ENCODE data around the gene POLE4. TPM values are rescaled to one million over a fixed set of nuclear protein-coding genes. Genes with fewer than 3 reads are reported as not detected.
A peak's percentile ranks its signal among the peaks of the same experiment; 100 is the strongest.

Gene POLE4, protein sequence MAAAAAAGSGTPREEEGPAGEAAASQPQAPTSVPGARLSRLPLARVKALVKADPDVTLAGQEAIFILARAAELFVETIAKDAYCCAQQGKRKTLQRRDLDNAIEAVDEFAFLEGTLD
- total RNA-seq (2014; rRNA removed; shearing (Covaris generic)), result 38.3 and 48.5 TPM in 2 replicates

DNA sequence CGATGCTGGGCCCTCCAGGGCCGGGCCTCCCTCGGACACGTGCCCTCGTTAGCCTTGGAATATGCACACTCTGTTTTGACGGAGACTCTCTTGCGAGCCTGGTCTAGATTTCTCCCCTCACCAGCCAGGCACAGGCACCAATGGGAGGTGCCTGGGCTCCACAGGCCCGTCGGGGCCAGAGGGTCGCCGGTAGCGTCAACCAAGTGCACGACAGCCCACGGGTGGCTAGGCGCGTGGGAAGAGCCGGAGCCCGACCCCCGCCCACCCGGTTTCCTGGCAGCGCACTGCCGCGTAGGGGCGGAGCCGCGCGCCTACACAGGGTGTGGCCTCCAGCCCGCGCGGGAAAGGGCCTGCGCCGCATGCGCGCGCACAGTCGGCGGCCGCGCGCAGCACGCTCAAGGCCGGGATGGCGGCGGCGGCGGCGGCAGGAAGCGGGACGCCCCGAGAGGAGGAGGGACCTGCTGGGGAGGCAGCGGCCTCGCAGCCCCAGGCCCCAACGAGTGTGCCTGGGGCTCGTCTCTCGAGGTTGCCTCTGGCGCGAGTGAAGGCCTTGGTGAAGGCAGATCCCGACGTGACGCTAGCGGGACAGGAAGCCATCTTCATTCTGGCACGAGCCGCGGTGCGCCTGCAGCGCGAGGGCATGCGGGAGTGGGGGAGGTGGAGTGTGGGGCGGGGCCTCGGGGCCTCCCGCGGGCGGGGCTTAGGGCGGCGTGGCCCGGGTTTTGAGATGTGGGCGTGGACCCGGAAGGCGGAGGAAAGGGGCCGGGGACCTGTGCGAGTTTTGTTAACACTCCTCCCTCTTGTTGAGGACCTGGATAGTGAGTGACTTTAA lies at the start of gene POLE4:
POLE4 (plus strand) TSS at position 370 of the 832 bp plus-strand sequence; CDS start at position 407, 37 bp downstream.
- peak; percentile 79 for DNase-seq (ENCODE audit: low spot score)

DNA sequence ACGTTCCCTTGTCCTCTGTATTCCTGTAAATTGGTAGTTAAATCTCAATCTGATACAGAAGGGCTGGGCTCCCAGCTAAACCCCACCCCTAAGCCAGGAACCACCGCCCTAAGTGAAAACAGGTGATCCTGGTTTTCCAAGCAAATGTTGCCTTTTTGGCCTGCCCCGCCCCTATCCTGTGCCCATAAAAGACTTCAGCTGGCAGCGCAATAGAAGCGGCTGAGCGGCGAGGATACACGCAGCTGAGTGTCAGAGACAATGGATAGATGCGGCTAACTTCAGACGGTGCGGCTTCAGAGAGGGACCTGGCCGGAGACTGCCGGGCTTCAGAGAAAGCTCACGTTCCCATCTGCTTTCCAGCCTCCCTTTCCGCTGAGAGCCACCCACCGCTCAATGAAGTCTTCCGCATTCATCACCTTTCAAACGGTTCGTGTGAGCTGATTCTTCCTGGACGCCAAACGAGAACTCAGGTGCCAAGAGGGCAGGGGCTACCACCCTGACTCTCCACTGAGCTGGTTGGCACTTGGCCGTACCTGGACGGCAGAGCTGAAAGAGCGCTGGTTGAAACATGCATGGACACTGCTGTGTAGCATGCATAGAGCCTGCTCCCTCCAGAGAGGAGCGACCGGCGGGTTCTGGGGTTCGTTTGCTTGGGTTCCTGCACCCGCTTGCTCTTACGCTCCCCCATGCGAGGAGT lies 49.5 kb upstream of the POLE4 start:
- DNase-seq (ENCODE audit: low spot score), result no peak

DNA sequence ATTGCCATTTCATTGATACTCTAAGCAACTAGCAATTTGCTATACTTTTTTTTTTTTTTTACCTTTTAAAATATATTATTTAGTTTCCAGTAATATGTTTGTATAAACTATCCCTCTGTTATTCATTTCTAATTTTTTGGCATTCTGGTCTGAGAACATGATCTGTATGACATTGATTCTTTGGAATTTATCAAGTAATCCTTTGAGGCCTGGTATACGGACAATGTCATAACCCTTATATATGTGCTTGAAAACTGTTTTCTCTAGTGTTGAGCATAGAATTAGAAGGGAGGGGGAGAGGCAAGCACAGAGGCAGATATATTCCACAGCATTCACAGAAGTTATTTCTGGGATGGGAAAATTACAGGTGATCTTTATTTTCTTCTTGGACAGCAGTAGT lies 48.2 kb upstream of the POLE4 start:
- DNase-seq (ENCODE audit: low spot score), result no peak

DNA sequence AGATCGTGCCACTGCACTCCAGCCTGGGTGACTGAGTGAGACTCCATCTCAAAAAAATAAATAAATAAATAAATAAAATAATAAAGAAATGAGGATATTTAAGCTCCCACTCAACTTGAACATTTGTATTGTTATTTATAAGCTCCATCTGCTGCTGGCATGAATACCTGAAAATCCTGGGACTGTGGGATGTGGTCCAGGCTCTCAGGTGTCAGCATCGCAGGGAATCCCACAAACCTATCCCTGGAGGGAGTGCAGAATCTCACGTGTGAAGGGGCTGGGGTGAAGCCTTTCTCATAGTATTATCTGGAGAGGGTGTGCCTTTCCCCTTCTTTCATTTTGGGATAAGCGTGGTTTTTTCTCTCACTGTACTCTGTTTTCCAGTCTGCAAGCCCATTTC lies 47.4 kb upstream of the POLE4 start:
- DNase-seq (ENCODE audit: low spot score), result no peak

DNA sequence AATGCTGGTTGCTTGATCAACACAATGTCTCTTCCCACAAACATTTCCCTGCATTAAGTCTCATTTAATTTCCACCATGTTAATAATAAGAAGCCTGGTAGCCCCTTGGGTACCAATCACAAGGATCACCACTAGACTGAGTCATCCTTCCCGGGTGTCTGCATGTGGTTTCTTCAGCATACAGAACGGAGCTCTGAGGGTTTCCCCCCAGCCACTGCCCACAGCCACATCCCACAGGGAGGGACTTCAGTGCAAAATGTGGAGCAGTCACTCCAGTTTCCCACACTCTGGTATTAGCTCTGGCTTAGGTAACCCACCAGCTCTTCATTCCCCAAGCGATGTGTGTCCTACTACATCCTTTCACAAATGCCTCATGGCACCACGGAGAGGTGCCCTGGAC lies 42.7 kb upstream of the POLE4 start:
- DNase-seq (ENCODE audit: low spot score), result peak; percentile 45

DNA sequence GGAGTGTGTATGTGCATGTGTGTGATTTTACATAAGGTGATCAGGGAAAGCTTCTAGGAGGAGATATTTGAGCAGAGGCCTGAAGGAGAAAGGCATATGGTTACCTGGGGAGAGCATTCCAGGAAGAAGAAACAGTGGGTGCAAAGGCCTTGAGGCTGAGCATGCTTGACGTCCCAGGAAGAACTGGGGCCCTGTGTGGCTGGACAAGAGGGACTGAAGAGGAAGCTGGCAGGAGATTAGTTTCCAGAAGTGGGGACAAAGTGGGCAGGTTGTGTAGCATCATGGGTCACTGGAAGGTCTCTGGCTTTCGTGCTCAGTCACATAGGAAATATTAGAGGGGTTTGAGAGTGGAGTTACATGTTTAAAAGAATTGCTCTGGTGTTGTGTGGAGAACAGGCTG lies 42.0 kb upstream of the POLE4 start:
- DNase-seq (ENCODE audit: low spot score), result no peak

DNA sequence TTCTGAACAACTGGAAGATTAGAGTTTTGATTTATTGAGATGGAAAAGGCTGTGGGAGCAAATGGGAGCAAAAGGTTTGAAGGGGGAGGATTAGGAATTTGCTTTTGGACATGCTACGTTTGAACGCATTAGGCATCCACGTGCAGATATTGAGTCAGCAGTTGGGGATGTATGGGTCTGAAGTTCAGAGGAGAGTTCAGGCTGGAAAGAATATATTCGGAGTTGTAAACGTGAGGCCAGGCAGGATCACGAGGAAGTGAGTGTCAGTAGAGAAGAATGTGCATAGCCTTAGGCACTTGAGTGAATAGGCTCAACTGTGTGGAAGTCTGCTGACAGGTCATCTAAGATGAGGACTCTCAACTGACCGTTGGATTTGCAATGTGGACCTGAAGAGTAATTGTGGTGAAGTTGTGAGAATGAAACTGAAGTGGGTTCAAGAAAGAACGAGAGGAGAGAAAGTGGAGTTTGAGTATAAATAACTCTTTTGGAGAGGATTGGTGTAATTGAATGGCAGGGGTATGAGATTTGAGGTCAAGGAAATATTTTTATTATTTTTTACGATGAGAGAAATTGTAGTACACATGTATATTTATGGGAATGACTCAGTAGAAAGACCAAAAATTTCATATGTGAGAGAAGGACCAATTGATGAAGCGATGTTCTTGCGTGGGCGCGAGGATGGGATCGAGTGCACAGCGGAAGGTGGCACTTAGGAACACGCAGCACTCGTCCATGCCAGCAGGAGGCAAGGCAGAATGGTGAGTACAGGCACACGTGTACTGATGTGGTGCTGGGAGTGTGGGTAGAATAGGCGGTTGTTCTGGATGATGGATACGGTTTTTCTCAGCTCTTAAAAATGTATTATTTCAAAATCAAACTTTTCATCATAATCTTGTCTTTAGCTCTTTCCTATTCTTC lies 40.5 kb upstream of the POLE4 start:
- peak; percentile 37 for DNase-seq (ENCODE audit: low spot score)

DNA sequence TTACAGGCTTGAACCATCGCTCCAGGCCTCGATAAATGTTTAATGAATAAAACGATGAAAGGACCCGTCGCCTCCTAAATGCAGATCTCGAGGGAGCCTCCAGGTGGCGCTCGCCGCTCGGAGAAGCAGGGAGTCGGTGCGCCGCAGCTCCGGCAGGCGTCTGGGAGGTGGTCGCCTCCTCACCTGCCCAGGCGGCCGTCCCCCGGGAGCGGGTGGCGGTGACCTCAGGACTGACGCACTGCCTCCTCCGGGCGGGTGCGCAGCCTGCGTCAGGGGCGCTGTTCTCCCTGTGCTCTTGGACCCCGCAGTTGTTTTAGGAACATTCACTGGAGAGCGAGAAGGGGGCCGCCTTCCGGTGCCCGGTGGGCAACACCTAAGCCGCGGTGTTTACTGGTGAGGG lies 38.6 kb upstream of the POLE4 start:
- no peak for DNase-seq (ENCODE audit: low spot score)

DNA sequence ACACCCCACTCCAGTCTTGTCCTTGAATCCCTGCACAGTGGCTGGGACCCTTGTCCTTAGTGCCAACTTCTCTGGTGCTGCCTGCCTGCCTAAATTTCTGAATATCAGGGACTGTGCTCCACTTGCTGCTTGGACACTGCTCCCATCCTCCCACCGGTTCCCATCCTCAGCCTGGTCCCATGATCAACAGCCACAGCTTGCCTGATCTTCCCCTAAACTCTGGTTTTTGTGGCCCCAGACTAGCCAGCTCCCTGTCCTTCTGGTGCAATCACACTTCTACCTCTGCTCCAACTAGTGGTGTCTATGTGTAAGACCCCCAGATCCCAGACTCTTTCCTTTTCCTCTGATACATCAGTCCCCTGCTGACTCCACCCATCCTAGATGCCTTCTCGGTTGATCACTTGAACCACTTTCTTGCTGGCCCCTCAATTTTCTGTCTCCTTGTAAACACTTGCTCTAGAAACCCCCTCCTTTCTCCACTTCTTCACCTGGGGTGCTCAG lies 37.2 kb upstream of the POLE4 start:
- DNase-seq (ENCODE audit: low spot score), result no peak

DNA sequence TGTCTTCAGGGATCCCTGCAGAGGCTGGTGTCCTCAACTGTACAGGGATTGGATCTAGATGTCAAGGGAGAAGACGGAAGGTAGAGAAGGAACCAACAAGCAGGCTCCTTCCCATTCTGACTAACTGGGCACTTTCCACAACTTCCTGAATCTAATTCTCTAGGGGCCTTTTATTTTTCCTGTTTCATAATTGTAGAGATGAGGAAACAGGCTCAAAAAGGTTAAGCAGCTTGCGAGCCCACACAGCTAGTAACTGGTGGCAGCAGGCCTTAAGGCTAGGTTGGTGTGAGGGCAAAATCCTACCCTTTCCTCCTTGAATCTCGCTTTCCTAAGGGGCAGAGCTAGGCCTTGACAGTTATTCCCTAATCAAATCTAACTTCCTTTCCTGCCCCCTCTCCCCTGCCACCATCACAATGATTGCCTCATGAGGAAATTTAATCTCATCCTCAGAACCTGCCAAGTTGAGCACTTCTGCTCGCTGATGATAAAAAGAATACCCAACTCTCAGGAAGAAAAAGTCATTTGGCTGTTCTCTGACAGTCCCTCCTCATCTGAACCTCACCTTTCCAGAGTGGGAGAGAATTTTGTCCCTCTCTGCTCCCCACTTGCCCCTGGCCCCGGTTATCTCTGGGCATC lies 35.7 kb upstream of the POLE4 start:
- no peak for DNase-seq (ENCODE audit: low spot score)

DNA sequence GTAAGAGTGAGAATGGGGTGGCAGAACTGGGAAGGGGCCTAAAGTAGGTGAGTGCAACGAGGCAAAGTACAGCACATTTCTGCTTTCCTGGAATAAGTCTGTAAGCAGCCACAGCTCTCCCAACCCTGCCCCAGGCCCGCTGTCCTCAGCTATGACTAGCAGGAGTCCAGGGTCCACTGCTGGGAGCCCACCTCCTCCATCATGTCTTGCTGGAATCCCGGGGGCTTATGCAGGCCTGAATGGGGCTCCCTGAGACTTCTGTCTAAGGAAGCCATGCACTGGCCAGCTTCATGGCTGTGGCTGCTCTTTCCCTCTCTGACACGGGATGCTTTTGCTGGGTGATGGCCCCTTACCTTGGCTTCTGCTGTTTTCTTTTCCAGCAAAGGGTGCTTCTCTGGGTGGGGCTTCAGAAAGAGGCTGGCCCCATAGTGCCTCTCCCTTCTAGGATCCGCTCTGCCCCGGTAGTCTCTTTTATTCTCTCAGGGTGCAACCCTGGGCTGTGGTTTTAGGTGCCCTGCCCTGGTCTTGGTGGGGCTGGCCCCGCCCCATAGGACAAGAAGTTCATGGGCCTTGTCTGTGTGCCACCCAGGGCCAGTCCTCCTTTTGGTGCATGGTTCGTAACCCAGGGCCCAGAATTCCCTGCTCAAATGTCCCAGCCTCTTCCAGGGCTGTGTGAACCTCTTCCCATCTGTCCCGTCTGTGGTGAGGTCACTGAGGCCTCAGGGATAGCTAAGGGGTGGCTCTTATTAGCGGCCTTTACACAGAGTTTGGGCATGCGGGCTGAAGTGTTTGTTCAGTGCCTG lies 33.8 kb upstream of the POLE4 start:
- no peak for DNase-seq (ENCODE audit: low spot score)

DNA sequence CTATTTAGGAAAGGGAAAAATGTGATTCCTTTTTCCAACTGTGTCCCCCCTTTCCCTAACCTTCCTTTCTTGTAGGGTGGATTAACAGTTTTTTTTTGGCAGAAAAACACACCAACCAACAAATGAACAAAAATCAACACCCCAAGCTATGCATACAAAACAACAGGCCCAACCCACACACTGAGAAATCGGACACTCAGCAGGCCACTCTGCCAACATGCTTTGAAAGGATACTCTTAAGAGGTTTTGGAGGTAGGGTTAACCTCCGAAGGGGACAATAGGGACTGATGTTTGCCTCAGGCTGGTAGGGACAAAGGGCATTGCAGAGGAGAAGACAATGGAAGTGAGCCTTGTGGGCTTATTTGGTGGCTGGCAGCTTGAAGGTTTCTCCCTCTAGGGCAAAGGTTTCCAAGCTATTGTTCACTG lies 33.1 kb upstream of the POLE4 start:
- no peak for DNase-seq (ENCODE audit: low spot score)

DNA sequence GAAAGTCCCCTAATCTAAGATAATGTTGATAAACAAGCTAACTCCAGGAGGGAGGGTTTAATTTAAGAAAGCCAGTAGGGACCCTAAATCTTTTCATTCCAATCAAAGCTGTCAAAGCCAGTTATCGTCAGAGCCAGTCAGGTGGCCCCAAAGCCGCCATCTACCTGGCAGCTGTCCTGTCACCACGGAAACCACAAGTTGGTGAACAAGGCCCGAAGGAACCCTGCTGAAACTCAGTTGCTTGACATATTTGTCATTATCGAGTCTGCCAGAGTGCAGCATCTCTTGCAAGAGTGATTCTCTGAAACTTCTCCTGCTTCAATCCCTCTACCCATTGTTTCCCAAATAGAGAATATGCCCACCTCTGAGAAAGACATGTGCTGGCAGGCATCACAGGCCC lies 30.8 kb upstream of the POLE4 start:
- DNase-seq (ENCODE audit: low spot score), result no peak

DNA sequence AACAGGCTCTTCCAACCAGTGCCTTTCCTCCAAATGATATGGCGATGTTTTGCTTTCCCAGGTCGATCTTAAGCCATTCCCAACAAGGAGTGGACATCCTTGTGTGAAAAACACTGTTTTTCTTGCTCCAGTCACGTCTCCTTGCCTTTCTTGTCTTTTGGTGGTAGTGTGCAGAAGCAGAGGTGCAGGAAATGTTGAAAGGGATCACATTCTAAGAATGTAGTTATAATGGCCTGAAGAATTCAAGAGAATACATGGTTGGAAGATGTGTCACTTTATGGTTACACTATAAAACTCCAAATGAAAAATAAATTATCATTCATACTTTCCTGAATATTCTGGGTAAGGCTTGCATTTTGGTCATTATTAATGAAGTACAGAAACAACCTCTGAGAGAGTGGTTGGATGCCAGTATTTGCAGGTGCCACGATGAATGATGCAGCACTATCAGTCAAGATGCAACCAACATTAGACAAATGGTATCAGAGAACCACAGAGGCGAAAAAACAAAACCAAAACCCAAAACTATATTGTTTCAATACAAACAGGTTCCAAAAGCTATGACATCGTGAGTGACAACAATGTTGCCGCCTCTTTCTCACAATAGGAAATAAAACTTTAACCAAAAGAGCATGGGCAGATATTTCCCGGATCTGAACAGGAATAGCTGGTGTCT lies 27.5 kb upstream of the POLE4 start:
- no peak for DNase-seq (ENCODE audit: low spot score)

DNA sequence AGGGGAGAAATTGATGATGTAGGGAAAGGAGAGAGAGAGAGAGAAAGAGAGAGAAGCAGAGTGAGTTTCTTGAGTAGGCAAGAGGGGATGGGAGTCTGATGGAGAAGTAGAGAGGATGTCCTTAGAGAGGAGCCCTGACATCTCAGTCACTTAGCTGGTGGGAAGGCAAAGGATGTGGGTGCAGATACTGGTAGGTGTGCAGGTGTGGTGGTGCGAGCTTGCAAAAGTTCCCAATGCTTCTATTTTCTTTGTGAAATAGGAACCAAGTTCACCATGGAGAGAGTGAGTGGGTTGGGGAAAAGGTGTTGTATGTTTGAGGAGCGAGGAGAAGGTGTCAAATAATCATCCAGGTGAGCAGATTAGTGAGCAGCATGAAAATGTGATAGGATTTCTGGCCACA lies 26.5 kb upstream of the POLE4 start:
- DNase-seq (ENCODE audit: low spot score), result no peak

DNA sequence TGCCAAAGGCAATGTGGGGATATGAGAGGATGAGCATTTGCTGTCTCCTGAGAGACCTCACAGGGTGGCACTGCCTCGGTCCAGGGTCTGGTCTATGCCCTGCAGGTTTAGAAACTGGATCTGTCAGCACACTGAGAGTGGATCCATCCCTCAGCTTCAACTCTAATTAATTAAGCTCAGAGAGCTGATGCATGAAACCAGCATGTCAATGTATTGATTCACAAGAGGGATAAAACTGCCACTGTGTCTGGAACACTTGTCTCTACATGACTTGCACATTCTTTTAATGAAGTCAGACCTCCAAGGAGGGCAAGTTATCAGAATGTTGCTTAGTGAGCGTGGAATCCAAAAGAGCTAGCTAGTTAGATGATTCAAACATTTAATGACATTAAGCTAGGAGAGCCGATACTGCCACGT lies 22.5 kb upstream of the POLE4 start:
- no peak for DNase-seq (ENCODE audit: low spot score)

DNA sequence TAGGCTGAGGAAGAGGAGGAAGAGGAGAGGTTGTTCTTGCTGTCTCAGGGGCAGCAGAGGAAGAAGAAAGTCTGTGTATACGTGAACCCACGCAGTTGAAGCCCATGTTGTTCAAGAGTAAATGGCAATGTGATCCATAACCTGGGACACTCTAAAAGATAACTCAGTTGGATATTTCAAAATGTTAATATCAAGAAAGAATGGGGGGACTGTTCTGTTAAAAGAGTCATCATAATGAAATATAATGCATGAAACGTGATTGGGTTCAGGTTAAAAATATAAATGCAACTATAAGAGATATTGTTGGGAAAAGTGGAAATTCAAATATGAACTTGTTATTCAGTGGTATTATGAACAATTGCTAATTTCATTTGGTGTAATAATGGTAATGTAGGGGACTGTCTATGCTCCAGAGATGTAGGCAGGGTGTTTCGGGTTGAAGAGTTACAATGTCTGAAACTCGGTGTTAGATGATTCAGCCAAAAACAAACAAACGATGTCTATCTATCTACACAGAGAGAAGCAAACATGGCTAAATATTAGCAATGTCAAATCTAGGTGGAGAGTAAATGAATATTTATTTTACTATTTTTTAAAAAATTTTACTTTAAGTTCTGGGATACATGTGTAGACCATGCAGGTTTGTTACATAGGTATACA lies 21.1 kb upstream of the POLE4 start:
- no peak for DNase-seq (ENCODE audit: low spot score)

DNA sequence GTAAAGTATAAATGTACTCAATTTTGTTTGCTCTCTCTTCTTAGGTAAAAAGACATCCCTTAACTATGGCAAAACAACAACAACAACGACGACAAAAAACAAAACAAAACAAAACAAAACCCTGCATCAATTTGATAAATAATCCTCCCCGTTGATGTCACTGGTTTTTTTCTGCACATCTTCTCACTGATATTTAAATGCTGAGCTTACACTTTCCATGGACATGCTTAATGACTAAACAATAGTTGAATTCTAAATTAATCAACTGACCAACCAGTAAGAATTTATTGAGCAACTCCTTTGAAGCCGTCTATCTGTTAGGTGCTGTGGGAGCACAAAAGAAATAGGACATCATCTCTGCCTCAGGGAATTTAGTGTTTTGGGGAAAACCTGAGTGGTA lies 20.2 kb upstream of the POLE4 start:
- no peak for DNase-seq (ENCODE audit: low spot score)
